NCI-H526 (cell line): ENCODE data around the gene EPN1.

Source experiments
- DNase-seq, 2 experiments: peaks; one replicate each; lab custom pipeline; 2025; lab: John Stamatoyannopoulos, UW

Gene EPN1

GRCh38 chr19:55646889-55647731 is 27.9 kb upstream of the EPN1 start:
- peak in 1 of 2 experiments; percentile 53 for DNase-seq

DNA sequence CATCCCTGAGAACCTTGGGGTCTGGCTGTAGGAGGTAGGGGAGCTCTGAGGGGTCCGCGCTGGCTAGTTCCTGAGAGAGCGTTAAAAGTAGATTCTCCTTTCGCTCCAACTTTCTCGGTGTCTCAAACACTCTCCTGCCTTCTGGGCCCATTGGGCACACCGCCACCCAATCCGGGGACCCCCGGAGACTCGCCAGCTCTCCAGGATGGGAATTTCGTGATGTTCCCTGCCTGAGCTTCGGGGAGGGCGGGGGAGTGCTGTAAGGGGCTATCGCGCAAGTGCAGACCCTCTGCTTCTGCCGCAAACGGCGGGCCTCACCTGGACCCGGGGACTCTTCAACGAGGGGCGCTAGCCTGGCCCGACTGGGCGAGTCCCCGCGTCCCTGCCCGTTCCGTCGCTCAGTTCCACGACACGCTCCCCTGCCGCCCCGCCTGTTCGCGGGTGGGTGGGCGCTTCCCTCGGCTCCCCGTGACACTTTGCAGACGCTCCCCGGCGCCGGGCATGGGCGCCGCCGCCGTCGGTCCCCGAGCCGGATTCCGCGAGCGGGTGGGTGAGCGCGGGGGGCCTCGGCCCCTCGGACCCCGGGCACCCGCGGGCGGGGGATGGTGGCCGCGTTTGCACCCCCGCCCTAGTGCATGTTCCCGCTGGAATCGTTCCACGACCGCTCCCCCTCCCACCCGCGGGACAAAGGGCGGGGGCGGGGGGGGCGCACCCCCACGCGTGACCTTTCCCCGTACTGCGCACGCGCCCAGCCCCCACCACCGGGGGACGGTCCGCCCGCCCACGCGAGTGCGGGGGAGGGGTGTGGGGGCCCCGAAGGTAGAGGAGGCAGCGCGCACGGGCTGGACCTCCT is 27.1 kb upstream of the EPN1 start, which contains the start of gene CCDC106:
Gene CCDC106 (plus strand): TSS at position 481 of the 853 bp plus-strand sequence. CDS start 835 bp downstream, outside the sequence.
- peak; percentile 51 to 93 for DNase-seq

- peak in 1 of 2 experiments; percentile 62 for DNase-seq
Observed at GRCh38 chr19:55648585-55649267, 26.3 kb upstream of the EPN1 start.

GRCh38 chr19:55649268-55650125 is 25.5 kb upstream of the EPN1 start:
- DNase-seq, result no peak

- no peak for DNase-seq
Observed at GRCh38 chr19:55650126-55650557, 24.9 kb upstream of the EPN1 start.

DNA sequence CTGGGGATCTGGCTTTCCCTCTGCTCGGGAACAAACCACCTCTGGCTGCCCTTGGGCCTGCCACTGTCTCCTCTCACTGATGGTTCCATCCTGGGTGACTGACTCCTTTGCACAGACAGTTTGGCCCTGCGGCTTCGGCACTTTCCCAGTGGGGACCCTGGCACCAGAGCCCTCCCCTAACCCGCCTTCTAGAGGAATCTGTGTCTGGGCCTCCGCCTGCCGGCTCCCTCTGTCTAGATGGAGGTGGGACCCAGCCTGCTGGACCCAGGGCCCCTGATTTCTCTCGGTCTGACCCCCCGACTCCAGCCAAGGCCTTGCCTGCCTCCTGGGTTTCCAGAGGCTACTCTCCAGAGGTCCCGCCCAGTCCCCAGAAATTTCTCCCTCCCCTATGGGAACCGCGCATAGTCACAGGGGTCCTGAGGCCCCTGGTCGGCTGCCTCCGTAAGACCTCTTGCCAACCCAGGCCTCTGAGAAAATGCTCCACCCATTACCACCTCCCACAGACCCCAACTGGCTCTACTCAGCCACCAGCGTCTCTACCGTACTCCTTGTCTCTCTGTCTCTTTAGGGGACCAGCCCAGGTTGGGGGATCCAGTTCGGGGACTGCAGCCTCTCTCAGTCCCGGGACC is 24.3 kb upstream of the EPN1 start:
- no peak for DNase-seq

DNA sequence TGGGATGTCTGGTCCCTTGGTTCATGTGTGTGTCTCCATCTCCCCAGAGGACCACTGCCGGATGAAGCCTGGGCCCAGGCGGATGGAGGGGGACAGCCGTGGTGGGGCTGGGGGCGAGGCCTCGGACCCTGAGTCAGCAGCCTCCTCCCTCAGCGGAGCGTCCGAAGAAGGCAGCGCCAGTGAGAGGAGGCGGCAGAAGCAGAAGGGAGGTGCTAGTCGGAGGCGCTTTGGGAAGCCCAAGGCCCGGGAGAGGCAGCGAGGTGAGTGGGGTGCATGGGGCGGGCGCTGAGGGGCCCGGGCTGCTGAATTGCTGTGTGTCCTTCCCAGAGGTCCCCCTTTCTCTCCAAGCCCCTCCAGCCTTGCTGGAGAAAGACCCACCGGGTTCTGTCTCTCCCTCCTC is 23.8 kb upstream of the EPN1 start:
- no peak for DNase-seq

DNA sequence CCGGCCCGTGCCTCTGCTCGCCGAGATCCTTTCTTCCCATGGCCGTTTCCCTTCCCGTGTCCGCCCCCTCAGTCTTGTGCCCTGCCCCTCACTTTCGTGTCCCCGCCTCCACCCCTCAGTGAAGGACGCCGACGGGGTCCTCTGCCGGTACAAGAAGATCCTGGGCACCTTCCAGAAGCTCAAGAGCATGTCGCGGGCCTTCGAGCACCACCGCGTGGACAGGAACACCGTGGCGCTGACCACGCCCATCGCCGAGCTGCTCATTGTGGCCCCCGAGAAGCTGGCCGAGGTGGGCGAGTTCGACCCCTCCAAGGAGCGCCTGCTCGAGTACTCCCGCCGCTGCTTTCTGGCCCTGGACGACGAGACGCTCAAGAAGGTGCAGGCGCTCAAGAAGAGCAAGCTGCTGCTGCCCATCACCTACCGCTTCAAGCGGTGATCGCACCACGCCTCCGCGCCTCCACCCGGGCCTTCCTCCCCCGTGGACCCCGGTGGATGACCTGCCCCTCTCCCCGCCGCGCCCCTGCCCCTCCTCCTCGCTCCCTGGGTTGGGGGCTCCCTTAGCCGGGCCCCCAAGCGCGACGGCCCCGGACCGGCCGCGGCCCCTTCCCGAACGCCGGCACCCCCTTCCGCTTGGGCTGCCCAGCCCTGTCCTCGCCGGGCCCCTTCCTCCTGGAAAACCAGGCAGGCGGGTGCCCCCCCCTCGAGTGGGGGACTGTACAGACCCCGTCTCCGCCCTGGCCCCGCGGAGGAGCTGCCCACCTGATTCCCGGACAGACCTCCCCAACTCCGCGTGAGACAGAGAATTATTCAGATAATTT is 22.5 kb upstream of the EPN1 start:
- DNase-seq, result no peak

DNA sequence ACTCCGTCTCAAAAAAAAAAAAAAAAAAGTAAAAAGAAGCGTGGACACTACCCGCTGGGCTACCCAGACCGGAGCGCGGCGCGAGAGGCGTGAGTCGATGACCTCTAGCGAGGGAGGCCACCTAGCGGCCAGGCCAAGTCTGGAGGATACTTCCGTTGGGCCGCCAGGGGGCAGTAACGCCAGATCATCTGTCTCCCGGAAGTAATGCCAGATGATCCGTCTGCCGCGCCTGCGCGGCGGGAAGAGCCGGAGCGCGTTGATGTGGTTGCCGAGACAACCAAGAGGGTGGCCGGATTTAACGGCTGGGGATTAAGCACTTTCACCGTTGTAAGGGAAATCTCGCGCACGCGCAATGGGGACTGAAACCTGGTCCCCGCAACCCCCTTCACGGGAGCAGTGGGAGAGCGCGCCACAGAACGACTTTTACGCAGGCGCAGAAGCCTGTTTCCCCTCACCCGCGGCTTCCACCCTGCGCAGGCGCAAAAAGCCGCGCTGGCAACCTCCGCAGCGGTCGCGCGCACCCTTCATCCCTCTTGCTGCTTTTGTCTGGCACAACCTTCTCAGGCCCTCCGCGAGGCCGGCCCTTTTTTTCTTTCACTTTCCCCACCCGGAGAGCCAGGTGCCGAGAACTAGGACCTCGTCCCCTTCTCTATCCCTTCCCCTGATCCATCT is 21.2 kb upstream of the EPN1 start:
- peak; percentile 99 for DNase-seq

GRCh38 chr19:55654323-55654867 is 20.6 kb upstream of the EPN1 start:
- peak; percentile 99 to 100 for DNase-seq

DNA sequence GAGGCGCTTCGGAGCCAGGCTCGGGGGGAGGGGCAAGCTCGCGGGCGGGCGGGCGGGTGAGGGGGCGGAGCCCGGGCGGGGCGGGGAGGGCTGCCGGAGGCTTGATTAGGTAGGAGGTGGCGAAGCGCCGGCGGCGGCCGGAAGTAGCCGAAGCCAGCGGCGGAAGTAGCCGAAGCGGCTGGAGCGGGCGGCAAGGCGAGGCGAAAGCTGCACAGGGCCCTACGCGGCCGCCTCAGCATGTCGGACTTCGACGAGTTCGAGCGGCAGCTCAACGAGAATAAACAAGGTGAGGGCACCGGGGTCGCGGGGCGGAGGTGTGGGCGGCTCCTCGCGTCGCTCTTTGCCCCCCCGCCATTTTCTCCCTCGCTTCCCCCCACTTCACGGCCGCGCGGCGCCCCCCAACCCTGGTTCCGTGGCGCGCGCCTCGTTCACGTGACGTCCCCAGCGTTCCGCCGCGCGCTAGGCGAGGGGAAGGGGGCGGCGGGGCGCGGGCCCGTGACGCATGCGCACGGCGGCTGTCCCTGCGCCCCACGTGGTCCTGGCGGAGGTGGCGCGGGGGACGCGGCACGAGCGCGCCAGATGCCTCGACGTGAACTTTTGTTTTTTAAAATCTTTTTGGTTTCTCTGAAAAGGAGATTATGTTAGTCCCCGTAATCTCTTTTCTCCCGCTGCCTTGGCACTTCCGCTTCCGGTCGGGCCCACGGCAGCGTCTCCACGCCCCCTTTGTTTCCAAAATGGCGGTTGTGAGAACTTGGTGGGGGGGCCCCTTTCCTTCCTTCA is 20.0 kb upstream of the EPN1 start, which contains the start of gene U2AF2:
Gene U2AF2 (plus strand): TSS at position 168 of the 780 bp plus-strand sequence. CDS start 70 bp downstream, at position 238.
- DNase-seq, result peak; percentile 53 to 98

- DNase-seq, result no peak
Observed at GRCh38 chr19:55655648-55656040, 19.4 kb upstream of the EPN1 start.

- DNase-seq, result no peak
Observed at GRCh38 chr19:55656552-55656951, 18.5 kb upstream of the EPN1 start.

GRCh38 chr19:55656988-55657747 is 17.9 kb upstream of the EPN1 start:
- DNase-seq, result peak in 1 of 2 experiments; percentile 56

DNA sequence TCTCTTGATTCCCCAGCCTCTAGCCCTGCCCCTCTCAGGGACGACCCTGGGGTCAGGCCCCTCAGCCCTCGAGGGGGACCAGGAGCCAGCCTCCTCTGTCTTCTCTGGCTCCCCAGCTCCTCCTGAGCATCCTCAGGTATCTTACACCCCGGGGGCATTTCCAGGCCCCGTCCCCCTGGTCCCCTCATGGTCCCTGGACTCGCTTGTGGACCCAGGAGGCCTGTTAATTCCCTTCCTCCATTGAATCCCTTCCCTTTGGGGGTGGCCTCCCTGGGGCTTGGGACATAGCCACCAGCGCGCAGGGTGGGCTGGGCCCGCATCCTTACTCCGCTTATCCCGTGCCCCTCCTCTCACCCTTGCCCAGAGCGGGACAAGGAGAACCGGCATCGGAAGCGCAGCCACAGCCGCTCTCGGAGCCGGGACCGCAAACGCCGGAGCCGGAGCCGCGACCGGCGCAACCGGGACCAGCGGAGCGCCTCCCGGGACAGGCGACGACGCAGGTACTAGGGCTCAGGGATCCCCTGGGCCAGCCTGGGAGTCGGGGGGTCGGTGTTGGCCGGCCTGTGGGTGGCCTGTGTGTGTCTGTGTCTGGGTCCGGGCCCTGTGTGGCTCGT is 16.1 kb upstream of the EPN1 start:
- DNase-seq, result no peak

- DNase-seq, result no peak
Observed at GRCh38 chr19:55659822-55660221, 15.2 kb upstream of the EPN1 start.

DNA sequence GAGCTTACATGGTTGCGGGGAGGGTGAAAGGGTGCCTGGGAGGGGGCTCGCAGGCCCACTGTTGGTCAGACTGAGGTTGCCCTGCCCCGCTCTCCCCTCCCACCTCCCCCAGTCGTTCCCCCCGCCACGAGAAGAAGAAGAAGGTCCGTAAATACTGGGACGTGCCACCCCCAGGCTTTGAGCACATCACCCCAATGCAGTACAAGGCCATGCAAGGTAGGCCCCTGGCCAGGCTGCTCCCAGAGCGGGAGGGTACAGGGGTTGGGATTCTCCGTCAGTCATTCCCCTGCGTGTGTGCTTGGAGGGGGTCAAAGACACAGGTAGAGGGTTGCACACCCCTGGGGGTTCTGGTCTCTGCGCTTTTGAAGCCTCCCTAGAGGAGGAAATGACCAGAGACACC is 14.6 kb upstream of the EPN1 start:
- no peak for DNase-seq
